Skin epidermis (tissue), 12 donors: Measurements from ENCODE around the gene LRRC8E.
"Not testable (repeated sequence)": the region's sequence is repeated elsewhere in the genome, so short reads cannot be mapped to it uniquely, and the experiment has no call there.

Experiments used
- H3K27ac ChIP-seq, 21 experiments: fragments of 200-600 bp; sonication (generic) in 11 of 21; one replicate each; pipeline ENCODE4 v1.5.0; 2020; ENCODE audit warnings: mild to moderate bottlenecking in 3 of 21, inconsistent platforms in 2 of 21, moderate library complexity in 2 of 21
- H3K4me3 ChIP-seq, 7 experiments: fragments of 200-600 bp; sonication (generic) in 2 of 7; one replicate each; pipeline ENCODE4 v1.5.0; 2020; ENCODE audit warnings: inconsistent platforms in 2 of 7, mild to moderate bottlenecking in 2 of 7, moderate library complexity in 1 of 7

The LRRC8E gene

GRCh38 chr19:7879111-7879807 lies 9.1 kb upstream of the LRRC8E start:
- no peak overlapping the region for H3K4me3 ChIP-seq

GRCh38 chr19:7879836-7880235 lies 8.5 kb upstream of the LRRC8E start:
- no peak overlapping the region for H3K4me3 ChIP-seq
- no peak overlapping the region for H3K27ac ChIP-seq

More at GRCh38 chr19:7879111-7879807, 9.1 kb upstream of the LRRC8E start:
- no peak overlapping the region for H3K27ac ChIP-seq

GRCh38 chr19:7881910-7882309 lies 6.4 kb upstream of the LRRC8E start:
- no peak overlapping the region for H3K4me3 ChIP-seq
- H3K27ac ChIP-seq = no peak overlapping the region

- Histone ChIP-seq H3K4me3 (no peak overlapping the region), H3K27ac (no peak overlapping the region)
These were observed 5.2 kb upstream of the LRRC8E start for GRCh38 chr19:7883105-7883504.

- Histone ChIP-seq H3K27ac (no peak overlapping the region), H3K4me3 (no peak overlapping the region)
These were observed 4.3 kb upstream of the LRRC8E start for GRCh38 chr19:7883796-7884570.

GRCh38 chr19:7885818-7886217 lies 2.5 kb upstream of the LRRC8E start:
- H3K27ac ChIP-seq = no peak overlapping the region
- H3K4me3 ChIP-seq = no peak overlapping the region

- peak overlapping the region in 1 of 21 experiments; percentile 61 for H3K27ac ChIP-seq
- no peak overlapping the region for H3K4me3 ChIP-seq
These were observed 734 bp upstream of the LRRC8E start for GRCh38 chr19:7887408-7888144.

GRCh38 chr19:7888826-7889217 lies 512 bp downstream of the LRRC8E start:
- H3K27ac ChIP-seq = peak overlapping the region; percentile 14 to 91 (median 80)
- peak overlapping the region; percentile 32 to 57 (median 49) for H3K4me3 ChIP-seq

- H3K4me3 ChIP-seq, H3K27ac ChIP-seq: not testable (repeated sequence)
These were observed 5.2 kb downstream of the LRRC8E start for GRCh38 chr19:7893362-7894101.

GRCh38 chr19:7894612-7895309 lies 6.5 kb downstream of the LRRC8E start:
- peak overlapping the region in 7 of 21 experiments; percentile 35 to 63 (median 43) for H3K27ac ChIP-seq
- H3K4me3 ChIP-seq = no peak overlapping the region

- Histone ChIP-seq H3K4me3 (no peak overlapping the region), H3K27ac (peak overlapping the region in 4 of 21 experiments; percentile 35 to 59 (median 43))
These were observed 7.3 kb downstream of the LRRC8E start for GRCh38 chr19:7895565-7895964.

- H3K4me3 ChIP-seq = no peak overlapping the region
These were observed 9.0 kb downstream of the LRRC8E start for GRCh38 chr19:7897292-7897691.

GRCh38 chr19:7898967-7899366 lies 10.7 kb downstream of the LRRC8E start:
- no peak overlapping the region for H3K4me3 ChIP-seq
- H3K27ac ChIP-seq = no peak overlapping the region

More at GRCh38 chr19:7897292-7897691, 9.0 kb downstream of the LRRC8E start:
- H3K27ac ChIP-seq = peak overlapping the region in 9 of 21 experiments; percentile 30 to 79 (median 61)

- Histone ChIP-seq H3K4me3 (no peak overlapping the region), H3K27ac (peak overlapping the region in 20 of 21 experiments; percentile 32 to 95 (median 82))
These were observed 11.6 kb downstream of the LRRC8E start for GRCh38 chr19:7899751-7900378.

GRCh38 chr19:7900401-7900870 lies 12.1 kb downstream of the LRRC8E start:
- Histone ChIP-seq H3K4me3 (no peak overlapping the region), H3K27ac (peak overlapping the region; percentile 31 to 95 (median 80))

GRCh38 chr19:7900931-7901330 lies 12.6 kb downstream of the LRRC8E start:
- Histone ChIP-seq H3K4me3 (no peak overlapping the region), H3K27ac (peak overlapping the region in 20 of 21 experiments; percentile 31 to 95 (median 82))

GRCh38 chr19:7901337-7901736 lies 13.0 kb downstream of the LRRC8E start:
- Histone ChIP-seq H3K27ac (peak overlapping the region in 19 of 21 experiments; percentile 31 to 95 (median 87)), H3K4me3 (no peak overlapping the region)

GRCh38 chr19:7902796-7903243 lies 14.5 kb downstream of the LRRC8E start:
- H3K4me3 ChIP-seq = peak overlapping the region; percentile 44 to 88 (median 73)
- H3K27ac ChIP-seq = peak overlapping the region; percentile 64 to 95 (median 90)
